GM18517 (cell line): Measurements from ENCODE around the gene ZMYND12.
A peak's percentile ranks its signal among the peaks of the same experiment; 100 is the strongest.

Experiments used
- ATAC-seq: cut with Tn5 transposase; IDR thresholded peaks from one replicate; pipeline ENCODE4 v1.9.1; 2021; ENCODE audit warnings: mild to moderate bottlenecking, moderate library complexity; ENCODE audit not compliant: unreplicated experiment

The ZMYND12 gene

DNA sequence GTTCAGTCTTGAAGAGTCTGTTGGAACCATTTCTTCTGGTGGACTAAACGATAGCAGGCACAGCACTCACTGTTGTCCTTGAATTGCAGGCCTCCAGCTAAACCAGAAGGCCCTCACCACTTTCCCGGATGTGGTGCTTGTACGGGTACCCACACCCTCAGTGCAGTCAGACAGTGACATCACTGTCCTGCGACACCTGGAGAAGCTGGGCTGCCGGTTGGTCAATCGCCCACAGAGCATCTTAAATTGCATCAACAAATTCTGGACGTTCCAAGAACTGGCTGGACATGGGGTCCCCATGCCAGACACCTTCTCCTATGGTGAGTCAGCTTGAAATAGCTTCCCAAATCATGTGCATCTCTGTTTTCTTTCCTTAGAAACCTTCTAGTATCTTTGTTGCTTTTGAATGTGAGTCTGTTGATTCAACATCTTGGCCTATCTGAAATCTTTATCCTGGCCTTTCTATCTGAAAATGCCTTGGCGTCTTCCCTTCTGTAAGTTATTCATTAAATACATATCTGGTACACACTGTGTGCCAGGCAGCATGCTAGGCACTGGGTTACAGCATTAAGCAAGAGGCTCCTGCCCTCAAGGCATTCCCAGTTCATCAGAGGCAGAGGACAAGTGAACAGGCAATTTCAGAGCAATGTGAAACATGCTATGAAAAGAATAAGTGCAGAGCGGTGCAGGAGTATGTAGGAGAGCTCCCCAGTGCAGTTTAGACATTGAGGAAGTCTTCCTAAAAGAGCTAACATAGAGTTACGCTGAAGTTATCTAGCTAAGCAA is 56.3 kb downstream of the ZMYND12 start:
- ATAC-seq = no peak

DNA sequence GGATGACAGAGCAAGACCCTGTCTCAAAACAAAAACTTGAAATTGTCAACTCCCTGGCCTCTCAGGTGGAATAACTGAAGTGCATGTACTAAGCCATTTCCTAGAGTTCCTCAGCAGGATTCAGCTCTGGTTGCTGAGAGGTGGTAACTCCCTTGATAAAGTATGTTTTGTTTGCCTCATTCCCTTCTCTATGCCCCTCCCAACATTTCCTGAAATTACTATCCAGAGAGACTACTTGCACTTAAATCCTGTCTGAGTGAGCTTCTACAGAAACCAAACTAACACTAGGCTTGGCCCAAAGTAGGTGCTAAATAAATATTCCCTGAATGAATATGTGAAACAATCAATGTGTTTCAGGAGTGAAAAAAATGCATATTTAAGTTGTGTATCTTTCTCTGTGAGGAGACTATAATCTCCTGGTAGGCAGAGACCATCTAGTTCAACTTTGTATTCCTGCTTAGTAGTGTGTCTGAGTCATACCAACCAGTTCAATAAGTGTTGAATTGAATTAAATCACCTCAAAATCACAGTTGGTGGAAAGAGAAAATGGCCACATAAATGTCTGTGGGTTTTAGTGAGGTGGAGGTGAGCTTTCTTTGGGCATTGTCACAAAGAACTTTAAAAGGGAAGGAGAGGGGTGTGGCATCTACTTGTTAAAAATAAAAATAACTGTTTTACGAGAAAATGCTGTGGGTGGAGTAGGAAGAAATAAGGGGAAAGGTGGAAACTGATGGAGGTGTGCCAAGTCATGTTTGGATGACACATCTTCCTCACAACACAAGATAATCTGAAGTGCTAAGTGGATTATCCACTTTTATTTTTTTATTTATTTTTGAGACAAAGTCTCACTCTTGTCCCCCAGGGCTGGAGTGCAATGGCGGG is 62.6 kb downstream of the ZMYND12 start:
- no peak for ATAC-seq

DNA sequence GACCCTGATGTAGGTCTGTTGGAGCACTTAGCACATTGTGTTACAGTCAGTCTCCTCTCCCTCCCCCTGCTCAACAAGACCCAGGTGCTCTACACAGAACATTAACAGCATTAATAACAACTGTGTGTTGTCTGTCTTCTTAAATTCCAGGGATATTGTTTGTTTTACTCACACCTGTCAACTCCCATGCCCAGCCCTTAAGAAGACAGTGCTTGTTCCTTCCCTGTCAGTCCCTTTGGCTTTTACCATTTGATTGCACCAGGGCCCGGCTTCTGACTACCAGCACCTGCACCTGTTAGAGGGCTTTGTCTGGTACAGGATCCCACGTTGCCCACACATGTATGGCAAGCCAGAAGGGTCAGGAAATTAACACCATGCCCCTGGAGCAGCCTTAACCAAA is 63.6 kb downstream of the ZMYND12 start:
- ATAC-seq = no peak

GRCh38 chr1:42386051-42386450 is 69.8 kb downstream of the ZMYND12 start:
- ATAC-seq = no peak

GRCh38 chr1:42385283-42385682 is 70.5 kb downstream of the ZMYND12 start:
- ATAC-seq = no peak

- no peak for ATAC-seq
These were observed 74.5 kb downstream of the ZMYND12 start for GRCh38 chr1:42381280-42381673.

DNA sequence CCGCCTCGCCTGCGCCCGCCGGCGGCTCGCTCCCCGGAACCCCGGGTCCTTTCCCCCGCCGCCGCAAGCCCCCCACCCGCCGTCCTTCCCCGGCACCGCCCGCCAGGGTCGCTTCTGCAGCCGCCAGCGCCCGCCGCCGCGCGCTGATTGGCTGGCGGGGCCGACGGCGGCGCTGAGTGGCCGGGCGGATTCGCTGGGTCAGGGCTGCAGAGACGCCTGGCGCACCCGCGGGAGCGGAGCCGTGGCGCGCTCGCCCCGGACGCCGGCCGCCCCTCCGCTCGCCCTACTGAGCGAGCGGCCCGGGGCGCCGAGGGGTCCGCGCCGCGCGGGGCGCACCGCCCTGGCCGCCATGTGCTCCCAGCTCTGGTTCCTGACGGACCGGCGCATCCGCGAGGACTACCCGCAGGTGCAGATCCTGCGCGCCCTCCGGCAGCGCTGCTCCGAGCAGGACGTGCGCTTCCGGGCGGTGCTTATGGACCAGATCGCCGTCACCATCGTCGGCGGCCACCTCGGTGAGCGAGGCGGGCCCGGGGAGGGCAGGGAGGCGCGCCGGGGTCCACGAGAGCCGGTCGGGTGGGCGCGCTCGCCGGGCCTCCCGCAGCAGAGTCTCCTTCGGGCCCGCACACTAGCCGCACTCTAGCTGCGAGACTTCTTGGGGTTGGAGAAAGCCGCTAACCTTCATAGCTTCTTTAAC is 75.1 kb downstream of the ZMYND12 start, which contains the start of gene RIMKLA:
Gene RIMKLA, plus strand, starts transcription at position 207 of the 694 bp plus-strand sequence. Its CDS starts 143 bp downstream, at position 350.
- ATAC-seq = peak; percentile 75
